Inflammatory macrophage treated with lipopolysaccharide for 1 hour (primary cell): ENCODE measurements around the gene ZNF503.
A peak's percentile ranks its signal among the peaks of the same experiment; 100 is the strongest.

Source experiments
- DNase-seq, 2 donors: peaks; one replicate each; pipeline ENCODE4 v3.0.0-alpha.2; 2020 to 2022

Gene ZNF503, protein sequence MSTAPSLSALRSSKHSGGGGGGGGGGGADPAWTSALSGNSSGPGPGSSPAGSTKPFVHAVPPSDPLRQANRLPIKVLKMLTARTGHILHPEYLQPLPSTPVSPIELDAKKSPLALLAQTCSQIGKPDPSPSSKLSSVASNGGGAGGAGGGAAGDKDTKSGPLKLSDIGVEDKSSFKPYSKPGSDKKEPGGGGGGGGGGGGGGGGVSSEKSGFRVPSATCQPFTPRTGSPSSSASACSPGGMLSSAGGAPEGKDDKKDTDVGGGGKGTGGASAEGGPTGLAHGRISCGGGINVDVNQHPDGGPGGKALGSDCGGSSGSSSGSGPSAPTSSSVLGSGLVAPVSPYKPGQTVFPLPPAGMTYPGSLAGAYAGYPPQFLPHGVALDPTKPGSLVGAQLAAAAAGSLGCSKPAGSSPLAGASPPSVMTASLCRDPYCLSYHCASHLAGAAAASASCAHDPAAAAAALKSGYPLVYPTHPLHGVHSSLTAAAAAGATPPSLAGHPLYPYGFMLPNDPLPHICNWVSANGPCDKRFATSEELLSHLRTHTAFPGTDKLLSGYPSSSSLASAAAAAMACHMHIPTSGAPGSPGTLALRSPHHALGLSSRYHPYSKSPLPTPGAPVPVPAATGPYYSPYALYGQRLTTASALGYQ

DNA sequence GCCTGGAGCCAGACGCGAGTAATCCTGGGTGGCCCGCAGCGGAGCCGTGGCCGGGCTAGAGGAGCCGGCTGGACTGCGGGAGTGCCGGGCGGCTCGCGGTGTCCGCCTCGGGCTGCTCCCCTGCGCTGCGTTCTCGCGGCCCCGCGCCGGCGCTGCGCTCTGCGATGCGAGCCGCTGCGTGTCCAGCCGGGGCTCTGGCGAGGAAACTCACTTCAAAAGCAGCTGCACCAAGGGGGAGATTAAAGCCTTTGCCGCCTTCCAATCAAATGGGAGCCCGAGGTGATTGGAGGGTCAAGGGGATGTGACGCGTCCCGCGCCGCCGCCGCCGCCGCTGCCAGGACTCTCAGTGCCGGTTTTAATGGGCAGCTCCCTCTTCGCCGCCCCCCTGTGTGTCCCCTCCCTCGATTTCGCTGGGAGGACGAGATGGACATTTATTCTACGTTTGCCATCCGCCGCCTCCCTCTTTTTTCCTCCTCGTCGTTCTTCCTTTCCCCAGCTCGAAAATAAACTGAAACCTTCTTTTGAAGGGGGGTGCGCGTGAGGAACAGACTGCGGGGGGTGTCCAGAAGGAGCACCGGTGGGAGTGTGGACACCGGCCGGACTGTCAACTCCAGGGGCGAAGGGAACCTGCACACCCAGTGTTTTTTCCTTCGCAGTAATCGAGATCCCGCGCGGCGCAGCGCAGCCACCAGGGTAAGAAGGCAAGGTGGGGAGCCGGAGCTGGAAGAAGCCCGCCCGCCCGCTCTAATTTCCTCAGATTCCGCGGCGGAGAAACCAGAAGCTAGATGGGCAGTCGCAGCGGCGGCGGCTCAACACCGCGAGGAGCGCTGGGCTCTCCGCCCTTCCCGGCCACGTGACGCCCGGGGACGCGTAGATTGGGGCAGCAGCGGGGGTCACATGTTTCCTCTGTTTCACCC lies at the start of gene ZNF503:
ZNF503 (minus strand) TSS at position 196 of the 917 bp plus-strand sequence. CDS start 345 bp downstream, outside the sequence.
- DNase-seq: peak; percentile 82 to 89

DNA sequence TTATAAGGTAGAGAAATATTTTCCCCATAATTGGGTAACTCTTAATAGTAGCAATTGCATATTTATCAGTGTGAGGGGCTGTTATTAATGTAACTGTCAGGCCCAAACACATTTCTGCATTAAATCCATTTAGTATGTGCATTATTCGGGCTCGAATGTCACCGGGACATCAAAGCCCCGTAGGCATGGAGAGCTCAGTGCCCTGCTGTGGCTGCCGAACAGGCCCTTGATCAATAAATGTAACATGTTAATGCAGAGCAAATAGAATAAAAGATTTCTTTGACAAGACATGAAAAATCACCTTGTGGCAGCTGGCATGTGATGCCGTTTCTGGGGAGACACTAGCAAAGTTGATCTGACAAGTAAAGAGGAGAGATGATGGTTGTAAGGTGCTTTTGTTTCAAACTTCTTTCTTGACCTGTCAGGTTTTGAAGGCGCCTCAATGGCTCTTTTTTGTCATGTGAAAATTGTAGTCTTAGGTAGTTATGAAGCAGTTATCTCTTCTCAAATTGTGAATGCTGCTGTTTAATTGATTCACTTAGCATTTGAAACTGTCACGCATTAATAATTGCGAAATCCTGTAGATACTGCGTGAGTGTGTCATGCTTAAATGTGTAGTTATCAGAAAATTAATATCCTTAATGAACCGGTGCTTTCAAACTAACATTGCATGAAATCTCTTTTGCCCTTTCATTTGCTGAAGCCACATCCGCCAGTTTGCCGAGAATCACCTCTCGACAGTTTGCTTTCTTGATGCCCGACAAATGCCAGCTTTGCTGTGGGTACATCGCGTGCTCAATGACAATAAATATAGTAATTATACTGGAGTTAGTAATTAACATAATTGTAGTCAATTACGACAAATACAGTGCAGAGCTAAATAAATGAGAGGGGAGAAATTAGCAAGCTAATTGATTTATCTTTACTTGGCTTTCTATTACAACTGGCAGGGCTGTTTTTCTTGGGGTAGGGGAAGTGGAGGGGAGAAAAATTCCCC lies 49.4 kb upstream of the ZNF503 start:
- DNase-seq: no peak

DNA sequence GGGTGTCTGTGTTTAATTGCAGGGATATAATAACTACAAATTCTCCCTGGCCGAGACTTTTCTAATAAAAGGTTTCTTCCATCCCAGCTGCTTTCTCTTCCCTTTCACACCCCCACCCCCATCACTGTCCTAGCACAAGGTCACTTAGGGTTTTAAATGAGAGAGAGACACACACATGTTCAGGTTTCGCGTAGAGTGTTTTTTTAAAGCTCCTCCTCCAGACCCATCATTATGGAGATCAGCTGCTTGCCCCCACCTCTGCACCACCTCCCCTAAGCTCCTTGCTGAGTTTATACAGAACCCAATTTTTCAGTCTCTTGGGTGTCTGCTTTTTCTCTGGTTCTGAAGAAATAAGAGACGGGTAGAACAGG lies 48.5 kb upstream of the ZNF503 start:
- DNase-seq: no peak

DNA sequence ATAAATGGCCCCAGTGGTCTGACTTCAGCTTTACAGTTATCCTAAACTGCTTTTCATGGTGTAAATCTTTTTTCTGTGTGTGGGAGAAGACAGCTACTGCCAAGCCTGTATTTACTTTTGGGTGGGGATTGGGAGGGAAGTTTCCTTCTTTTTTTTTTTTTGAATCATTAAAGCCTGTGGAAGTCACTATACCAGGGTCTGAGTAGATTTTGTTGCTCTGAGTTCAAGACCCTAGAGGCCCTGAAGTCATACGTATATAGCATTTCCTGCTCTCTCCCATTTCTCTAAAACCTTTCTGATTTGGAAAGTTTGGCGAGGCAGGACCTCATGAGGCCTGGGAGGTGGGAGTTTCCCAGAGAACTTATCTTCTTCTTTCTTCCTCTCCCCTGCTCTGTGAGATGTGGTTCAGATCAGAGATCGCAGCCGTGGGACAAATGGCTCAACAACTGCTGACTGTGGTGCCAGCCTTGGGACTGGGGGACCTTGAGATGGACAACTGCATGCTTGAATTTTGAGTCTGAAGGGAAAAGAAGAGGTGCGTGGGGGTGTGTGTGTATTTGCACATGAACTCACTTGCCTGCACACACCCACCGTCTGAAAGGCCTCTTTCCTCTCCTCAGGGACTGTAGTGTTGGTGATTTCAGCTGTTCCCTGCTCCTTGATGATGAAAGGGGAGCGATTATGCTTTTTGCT lies 48.0 kb upstream of the ZNF503 start:
- peak in 1 of 2 donors; percentile 31 for DNase-seq

DNA sequence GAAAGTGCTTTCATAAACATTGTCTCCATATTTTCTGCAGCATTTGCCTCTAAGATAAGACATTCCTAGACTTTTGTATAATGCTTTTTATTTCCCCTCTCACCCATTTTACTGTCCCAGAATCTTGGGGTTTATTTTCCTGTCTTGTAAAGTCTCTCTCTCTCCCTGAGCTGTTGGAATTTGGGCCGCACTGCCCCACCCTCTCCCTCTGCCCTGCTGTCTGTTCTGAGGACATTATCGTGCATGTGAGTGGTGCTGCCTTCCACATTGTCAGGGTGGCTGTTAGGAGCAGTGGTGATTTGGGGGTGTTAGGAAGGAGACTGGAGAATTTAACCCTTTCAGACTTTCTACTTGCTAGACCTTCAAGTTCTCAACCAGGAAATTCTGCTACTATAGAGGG lies 46.6 kb upstream of the ZNF503 start:
- no peak for DNase-seq

DNA sequence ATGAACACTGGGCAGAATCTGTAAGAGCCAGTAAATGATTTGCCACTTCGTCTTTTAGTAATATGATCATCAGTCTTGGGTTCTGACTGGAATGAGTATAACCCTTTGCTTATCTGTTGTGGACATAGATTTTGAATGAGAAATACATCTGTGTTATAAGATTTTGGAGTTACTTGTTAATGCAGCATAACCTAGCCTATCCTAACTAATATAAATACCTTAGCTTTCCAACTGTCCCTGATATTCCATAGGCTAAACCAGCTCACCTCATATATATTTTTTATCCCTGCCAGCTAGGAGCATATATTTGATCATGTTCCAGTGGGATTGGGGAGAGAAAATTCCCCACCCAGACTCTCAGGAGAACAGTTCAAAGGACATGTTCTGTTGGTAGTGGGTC lies 44.9 kb upstream of the ZNF503 start:
- DNase-seq: no peak

DNA sequence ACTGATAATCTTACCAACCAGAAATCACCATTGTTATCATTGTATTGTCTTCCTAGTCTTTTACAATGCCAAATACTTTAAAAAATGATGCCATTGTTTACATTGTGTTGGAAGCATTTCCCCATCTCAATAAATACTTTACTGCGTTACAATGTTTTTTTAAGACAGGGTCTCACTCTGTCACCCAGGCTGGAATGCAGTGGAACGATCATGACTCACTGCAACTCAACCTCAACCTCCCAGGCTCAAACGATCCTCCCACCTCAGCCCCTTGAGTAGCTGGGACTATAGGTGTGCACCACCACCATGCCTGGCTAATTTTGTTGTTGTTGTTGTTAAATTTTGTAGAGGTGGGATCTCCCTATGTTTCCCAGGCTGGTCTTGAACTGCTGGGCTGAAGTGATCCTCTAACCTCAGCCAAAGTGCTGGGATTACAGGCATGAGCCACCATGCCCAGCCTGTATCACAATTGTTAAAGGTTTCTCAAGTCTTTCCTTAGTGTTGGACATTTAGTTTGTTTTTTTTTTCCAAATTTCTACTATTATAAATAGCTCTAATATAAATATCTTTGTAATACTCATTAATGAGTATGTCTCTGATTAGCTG lies 43.3 kb upstream of the ZNF503 start:
- no peak for DNase-seq

DNA sequence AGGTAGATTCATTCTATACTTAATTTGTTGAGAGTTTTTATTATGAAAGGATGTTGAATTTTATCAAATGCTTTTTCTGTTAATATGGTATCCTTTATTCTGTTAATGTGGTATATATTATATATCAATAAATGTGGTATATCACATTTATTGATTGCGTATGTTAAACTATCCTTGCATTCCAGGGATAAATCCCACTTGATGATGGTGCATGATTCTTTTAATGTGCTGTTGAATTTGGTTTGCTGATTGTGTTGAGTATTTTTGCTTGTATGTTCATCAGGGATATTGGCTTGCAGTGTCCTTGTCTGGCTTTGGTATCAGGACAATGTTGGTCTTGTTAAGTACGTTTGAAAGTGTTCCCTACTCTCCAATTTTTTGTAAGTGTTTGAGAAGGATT lies 41.8 kb upstream of the ZNF503 start:
- DNase-seq: no peak

DNA sequence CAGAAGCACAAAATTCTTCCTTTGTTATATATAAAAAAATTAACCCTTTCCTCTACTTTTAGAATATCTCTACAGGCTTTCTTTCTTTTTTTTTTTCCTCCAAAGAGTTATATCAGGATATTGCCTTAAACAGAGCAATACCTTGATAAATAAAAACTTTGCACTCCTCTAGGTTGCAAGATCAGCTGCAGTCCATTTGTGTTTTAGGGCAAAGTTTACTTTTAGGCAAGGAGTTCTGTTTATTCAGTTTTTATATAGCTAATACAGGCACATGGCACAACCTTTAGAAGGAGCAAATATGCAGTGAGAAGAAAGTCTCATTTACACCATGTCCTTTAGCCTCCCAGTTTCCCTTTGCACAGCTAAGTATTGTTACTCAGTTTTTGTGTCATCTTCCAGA lies 40.1 kb upstream of the ZNF503 start:
- DNase-seq: no peak

DNA sequence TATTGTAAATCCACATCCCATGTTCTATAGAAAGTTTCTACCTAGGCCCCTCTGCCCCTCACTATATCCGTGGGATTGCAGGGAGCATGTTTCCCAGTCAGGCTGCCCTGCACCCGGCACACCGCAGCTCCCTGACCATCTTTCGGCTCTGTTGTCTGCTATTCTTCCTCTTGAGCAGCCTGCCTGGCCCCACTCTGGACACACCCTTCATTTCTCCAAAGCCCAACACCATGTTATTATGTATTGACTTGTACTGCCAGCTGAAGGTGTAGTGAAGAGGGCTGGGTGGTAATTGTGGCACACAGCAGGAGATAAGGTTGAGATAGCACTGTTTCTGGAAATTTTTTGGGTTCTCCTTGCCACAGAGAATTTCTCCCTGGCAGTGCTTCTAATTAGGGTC lies 39.6 kb upstream of the ZNF503 start:
- no peak for DNase-seq

DNA sequence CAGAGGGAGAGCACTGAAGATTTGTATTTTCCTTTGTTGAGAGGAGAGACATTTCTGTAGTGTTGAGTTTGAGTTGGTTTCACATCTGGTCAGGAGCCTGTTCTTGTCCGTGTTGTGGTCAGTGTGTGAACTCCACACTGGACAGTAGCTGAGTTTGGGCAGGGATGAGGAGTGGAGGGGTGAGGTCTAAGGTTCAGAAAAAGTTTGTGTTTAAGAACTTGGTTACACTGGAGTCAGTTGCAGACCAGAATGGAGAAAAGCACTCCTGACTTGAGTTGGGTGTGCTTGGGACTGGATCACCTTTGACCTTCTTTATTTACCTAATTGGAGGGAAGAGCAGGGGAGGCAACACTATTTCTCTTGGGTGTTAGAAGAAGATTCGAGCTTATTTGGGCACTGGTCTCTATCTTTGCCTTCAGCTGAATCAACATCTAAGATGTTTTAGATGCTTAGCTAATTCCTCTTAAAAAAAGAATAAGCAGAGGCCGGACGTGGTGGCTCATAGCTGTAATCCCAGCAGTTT lies 38.8 kb upstream of the ZNF503 start:
- DNase-seq: no peak

DNA sequence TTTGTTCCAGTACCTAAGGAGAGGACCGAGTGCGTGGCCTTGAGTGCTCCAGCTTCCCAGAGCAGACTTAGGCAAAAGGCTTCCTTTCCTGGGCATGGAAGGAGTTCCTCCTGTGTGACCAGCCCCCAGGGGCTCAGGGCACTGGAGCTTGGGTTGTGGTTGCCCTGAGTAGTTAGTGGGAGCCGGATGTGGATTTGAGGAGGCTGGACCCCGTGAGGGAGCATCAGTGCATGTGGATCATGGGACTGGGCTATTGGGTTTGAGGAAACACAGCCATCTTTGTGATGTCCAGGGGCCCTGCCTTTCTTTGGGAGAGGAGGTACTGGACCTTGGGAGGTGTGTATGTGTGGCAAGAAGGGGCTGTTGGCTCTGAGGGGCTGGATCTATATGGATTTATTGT lies 38.2 kb upstream of the ZNF503 start:
- DNase-seq: no peak

DNA sequence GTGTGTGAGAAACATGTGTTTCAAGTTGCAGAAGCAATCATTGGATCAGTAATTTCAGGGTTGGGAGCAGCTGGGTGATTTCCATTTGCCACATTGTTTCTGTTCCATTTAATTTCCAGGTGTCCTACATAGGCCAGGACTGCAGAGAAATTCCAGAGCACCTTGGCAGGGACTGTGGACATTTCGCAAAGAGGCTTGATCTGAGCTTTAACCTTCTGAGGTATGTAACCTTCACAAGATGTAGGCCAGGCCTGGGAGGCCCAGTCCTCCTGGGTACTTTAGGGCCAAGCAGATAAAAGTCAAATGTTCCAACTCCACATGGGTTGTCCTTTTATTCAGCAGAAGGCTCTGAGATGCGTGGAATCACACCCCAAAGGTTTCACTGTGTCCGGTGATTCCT lies 36.7 kb upstream of the ZNF503 start:
- no peak for DNase-seq

DNA sequence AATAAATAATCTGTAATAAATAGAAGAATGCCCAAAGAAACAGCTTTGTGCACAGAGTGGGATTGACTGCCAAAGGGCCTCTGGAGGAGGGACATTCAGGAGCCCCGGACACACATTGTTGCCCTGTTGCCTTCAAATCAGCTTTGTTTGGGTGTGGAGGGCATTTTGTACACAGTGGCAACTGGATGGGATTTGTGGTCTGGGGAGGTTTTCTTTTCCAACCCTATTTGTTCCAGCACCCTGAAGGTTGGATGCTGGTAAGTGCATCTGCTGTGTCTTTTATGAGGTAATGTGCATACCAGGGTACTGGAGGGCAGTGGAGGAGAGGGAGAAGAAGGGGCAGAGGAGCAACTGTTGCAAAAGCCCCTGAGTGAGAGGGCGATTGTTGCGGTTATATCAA lies 36.1 kb upstream of the ZNF503 start:
- DNase-seq: no peak

DNA sequence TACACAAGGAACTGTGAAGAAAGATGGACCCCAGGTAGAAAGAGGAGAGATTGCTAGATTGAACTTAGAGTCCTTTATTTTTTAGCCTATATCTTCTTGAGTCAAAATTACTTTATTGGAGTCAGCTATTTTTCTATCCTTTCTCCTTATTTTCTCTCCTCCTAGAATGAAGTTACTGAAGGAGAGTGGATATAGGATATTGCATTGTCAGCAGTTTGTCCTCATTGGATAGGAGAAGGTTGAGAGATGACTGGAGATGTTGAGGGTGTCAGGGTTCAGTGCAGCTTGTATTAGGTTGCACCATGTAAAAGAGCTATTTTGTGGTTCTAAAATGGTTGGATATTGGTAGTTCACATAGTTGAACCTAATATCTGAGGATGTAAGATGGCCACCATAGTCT lies 35.3 kb upstream of the ZNF503 start:
- DNase-seq: no peak

DNA sequence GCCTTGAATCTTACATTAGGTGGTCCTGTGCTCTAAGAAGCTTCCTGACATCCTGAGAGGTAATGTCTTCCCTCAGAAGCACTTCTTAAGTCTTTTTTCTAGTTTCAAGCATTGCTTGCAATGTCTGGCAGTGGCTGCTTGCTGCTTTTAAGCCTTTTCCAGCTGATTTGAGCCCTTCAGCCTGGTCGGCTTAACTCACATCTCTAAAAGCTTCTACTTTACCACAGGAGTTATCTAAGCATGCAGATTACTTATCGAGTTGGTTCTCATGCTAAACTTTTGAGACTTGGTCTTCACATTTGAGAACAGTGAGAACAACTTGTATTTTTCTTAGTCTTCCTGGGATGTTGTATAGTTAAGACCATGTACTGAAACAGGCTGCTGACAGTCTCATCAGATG lies 33.7 kb upstream of the ZNF503 start:
- DNase-seq: no peak

DNA sequence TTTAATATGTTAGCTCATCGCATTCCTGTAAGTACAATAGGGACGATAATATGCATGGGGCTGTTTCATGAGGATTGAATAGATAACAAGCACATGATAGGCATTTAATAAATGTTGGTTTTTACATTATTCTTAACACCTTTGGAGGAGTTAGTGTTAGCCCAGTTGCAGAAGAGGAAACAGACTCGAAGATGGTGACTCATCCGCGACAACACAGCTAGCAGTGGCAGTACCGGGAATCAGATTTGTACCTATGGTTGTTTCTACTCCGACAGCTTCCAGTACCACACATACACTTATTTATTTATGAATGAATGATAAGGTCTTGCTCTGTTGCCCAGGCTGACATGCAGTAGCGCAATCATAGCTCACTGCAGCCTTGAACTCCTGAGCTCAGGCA lies 32.7 kb upstream of the ZNF503 start:
- DNase-seq: no peak

DNA sequence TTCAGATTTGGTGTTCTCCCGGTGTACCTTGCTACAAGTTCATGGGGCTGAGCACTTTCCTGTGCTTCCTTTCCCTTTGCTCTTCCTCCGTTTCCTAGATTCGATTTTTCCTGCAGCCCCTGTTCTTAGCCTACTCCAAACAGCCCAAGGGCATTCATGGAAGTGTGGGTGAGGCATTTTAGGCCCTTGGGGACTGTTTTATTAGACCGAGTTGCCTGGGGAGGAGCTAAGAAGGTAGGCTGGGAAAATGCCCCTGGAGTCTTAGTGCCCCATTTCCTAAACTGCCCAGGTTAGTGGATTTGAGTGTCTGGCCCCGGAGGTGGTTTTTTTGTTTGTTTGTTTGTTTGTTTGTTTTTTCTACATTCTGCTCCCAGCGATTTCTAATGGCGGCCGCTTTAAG lies 31.7 kb upstream of the ZNF503 start:
- no peak for DNase-seq

DNA sequence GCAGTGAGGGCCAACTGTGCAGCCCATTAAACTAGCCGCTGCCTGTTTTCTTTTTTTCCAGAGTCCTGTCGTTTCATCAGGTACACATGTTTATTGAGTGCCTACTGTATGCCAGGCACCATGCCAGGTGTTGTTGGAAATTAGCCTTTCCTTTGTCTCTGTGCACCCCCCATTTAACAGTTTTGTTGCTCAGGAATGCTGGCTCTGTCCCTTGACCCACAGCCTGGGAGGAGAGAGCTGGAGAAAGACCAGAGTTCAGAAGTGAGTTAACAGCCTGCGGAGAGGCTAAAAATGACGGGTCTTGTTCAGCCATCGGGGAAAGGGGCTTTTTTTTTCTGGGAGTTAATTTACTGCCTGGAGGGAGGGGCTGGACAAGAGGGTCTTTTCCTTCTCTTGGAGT lies 31.2 kb upstream of the ZNF503 start:
- DNase-seq: no peak

DNA sequence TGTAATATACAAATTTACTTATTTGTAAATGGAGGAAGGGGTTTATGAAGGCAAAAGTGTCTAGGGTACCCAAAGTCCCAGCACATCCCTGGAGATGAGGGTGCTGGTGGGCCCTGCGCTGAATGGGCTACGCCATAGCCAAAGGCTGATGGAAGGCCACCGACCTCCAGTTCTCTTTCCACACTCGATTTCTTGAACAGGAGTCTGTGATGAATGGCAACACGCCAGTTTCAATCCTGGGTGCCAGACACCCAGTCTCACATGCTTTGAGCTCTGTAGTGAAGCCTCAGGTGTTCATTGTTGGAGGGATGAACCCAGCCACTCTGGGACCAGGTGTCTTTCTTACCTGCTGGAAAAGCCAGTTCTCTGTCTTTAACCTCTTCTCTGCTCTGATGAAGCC lies 30.6 kb upstream of the ZNF503 start:
- no peak for DNase-seq
